WTC11 (cell line): ENCODE data around the gene CEP78. TPM values are rescaled to one million over a fixed set of nuclear protein-coding genes. Genes with fewer than 3 reads are reported as not detected.

Source experiments
- ATAC-seq: fragments of 200-7000 bp; cut with Tn5 transposase; 2 replicates; pipeline ENCODE4 v1.10.0; 2021; ENCODE audit warnings: mild to moderate bottlenecking, moderate library complexity
- CTCF ChIA-PET: fragments of 300-600 bp; sonication (Branson Sonifier 250); formaldehyde crosslinking; loops from one replicate; lab custom pipeline; 2021; ENCODE audit warnings: antibody characterized with exemption; lab: Charles Lee
- POLR2A ChIA-PET: fragments of 350-600 bp; sonication (Branson Sonifier 250); formaldehyde crosslinking; loops from one replicate; lab custom pipeline; 2021; ENCODE audit warnings: antibody characterized with exemption; lab: Charles Lee
- DNase-seq: peaks from one replicate; pipeline ENCODE4 v3.0.0; 2021; ENCODE audit warnings: low spot score
- H3K27ac Mint-ChIP-seq: 2 replicates; pipeline ENCODE4 v1.8.0; 2021; ENCODE audit warnings: mixed read lengths
- H3K27me3 Mint-ChIP-seq: 2 replicates; pipeline ENCODE4 v1.8.0; 2021; ENCODE audit warnings: low read depth, mild to moderate bottlenecking, moderate library complexity, mixed read lengths
- H3K36me3 Mint-ChIP-seq: 2 replicates; pipeline ENCODE4 v1.8.0; 2021; ENCODE audit warnings: mixed read lengths
- H3K4me1 Mint-ChIP-seq: 2 replicates; pipeline ENCODE4 v1.8.0; 2022; ENCODE audit warnings: mixed read lengths
- H3K4me3 Mint-ChIP-seq: 2 replicates; pipeline ENCODE4 v1.8.0; 2021; ENCODE audit warnings: mild to moderate bottlenecking, moderate library complexity, mixed read lengths
- H3K9me3 Mint-ChIP-seq: 2 replicates; pipeline ENCODE4 v1.8.0; 2021; ENCODE audit warnings: mixed read lengths
- GRHL2 ChIP-seq: fragments of 250-450 bp; sonication (Bioruptor Pico); IDR thresholded peaks from 2 replicates; pipeline ENCODE4 v1.8.0; 2022; ENCODE audit warnings: mild to moderate bottlenecking, moderate library complexity; ENCODE audit not compliant: insufficient replicate concordance, severe bottlenecking
- HMGA2 ChIP-seq: fragments of 250-450 bp; sonication (Bioruptor Pico); IDR thresholded peaks from 2 replicates; pipeline ENCODE4 v1.4.0; 2021; ENCODE audit warnings: mild to moderate bottlenecking, moderate library complexity
- JUN ChIP-seq: sonication (generic); formaldehyde crosslinking; IDR thresholded peaks from 2 replicates; pipeline ENCODE4 v1.8.0; 2023; ENCODE audit warnings: mild to moderate bottlenecking, missing genetic modification reagents
- MXD4 ChIP-seq: fragments of 250-450 bp; sonication (Bioruptor Pico); IDR thresholded peaks from 2 replicates; pipeline ENCODE4 v1.8.0; 2021; ENCODE audit warnings: mild to moderate bottlenecking, moderate library complexity, borderline replicate concordance
- NFATC4 ChIP-seq: fragments of 250-450 bp; sonication (Bioruptor Pico); IDR thresholded peaks from 2 replicates; pipeline ENCODE4 v1.9.0; 2021; ENCODE audit warnings: mild to moderate bottlenecking
- RELA ChIP-seq: sonication (generic); formaldehyde crosslinking; IDR thresholded peaks from 2 replicates; pipeline ENCODE4 v1.8.1; 2022; ENCODE audit warnings: missing genetic modification reagents, mild to moderate bottlenecking, borderline replicate concordance
- SMAD4 ChIP-seq: sonication (generic); formaldehyde crosslinking; IDR thresholded peaks from 2 replicates; pipeline ENCODE4 v1.8.0; 2022; ENCODE audit warnings: mild to moderate bottlenecking, missing genetic modification reagents
- TEAD4 ChIP-seq: sonication (generic); formaldehyde crosslinking; IDR thresholded peaks from 2 replicates; pipeline ENCODE4 v1.8.0; 2022; ENCODE audit warnings: mild to moderate bottlenecking, missing genetic modification reagents
- TP53 ChIP-seq: sonication (generic); formaldehyde crosslinking; IDR thresholded peaks from 2 replicates; pipeline ENCODE4 v1.8.1; 2023; ENCODE audit warnings: mild to moderate bottlenecking, missing genetic modification reagents
- ZNF121 ChIP-seq: sonication (generic); formaldehyde crosslinking; IDR thresholded peaks from 2 replicates; pipeline ENCODE4 v1.8.0; 2023; ENCODE audit warnings: missing genetic modification reagents
- ZNF138 ChIP-seq: sonication (generic); formaldehyde crosslinking; conservative IDR thresholded peaks from 2 replicates; pipeline ENCODE4 v1.8.1; 2022; ENCODE audit warnings: mild to moderate bottlenecking, moderate library complexity, missing genetic modification reagents
- ZNF396 ChIP-seq: fragments of 250-450 bp; sonication (Bioruptor Pico); IDR thresholded peaks from 2 replicates; pipeline ENCODE4 v1.8.0; 2021; ENCODE audit warnings: mild to moderate bottlenecking, moderate library complexity, borderline replicate concordance
- ZNF416 ChIP-seq: fragments of 250-450 bp; sonication (Bioruptor Pico); IDR thresholded peaks from 2 replicates; pipeline ENCODE4 v1.9.0; 2021; ENCODE audit warnings: mild to moderate bottlenecking, inconsistent platforms
- ZNF671 ChIP-seq: fragments of 250-450 bp; sonication (Bioruptor Pico); IDR thresholded peaks from 2 replicates; pipeline ENCODE4 v1.8.0; 2021; ENCODE audit warnings: mild to moderate bottlenecking
- total RNA-seq: library from RNA; stranded (reverse); gene quantifications from 3 replicates; pipeline ENCODE4 v1.2.3, GENCODE V29; 2021
- TF ChIP-seq, protein P1 (sequence below): sonication (generic); formaldehyde crosslinking; IDR thresholded peaks from 2 replicates; pipeline ENCODE4 v1.8.1; 2022; ENCODE audit warnings: missing genetic modification reagents, borderline replicate concordance
- TF ChIP-seq, protein P2 (sequence below): fragments of 250-450 bp; sonication (Bioruptor Pico); IDR thresholded peaks from 2 replicates; pipeline ENCODE4 v2.1.2; 2022; ENCODE audit warnings: mild to moderate bottlenecking, moderate library complexity
- TF ChIP-seq, protein P3 (sequence below): sonication (generic); formaldehyde crosslinking; IDR thresholded peaks from 2 replicates; pipeline ENCODE4 v1.8.0; 2022; ENCODE audit warnings: mild to moderate bottlenecking, missing genetic modification reagents
- TF ChIP-seq, protein P4 (sequence below): sonication (generic); formaldehyde crosslinking; conservative IDR thresholded peaks from 2 replicates; pipeline ENCODE4 v1.8.1; 2022; ENCODE audit warnings: mild to moderate bottlenecking, missing genetic modification reagents

The CEP78 gene
- total RNA-seq, 1 experiment from 2014 or later, result 42.0 TPM

DNA sequence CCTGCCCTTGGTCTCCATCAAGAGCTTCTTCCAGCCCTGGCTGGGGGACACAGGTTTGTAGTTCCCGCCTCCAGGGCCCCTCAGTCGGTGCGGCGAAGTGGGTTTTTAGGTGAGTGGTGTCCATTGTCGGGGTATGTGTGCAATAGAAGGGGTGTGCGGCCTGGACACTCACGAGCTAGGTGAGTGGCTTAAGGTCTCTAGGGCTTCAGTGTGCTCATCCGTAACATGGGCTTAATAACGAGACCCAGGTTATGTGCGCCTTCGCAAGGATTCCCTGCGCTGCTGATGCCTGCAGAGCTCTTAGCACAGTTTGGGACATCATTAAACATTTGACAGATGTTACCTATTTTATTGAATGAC lies 656 bp downstream of the CEP78 start:
- no peaks in the 10 kb centered on the region for H3K9me3 Mint-ChIP-seq
- CTCF ChIA-PET, result interaction anchor here (1.4 to 1.8 kb wide), 3 partner anchors 14 to 107 kb away, joined by 3 to 5 read pairs (median 4); partner anchors contain the start of gene PSAT1
- DNase-seq, result no peak
- POLR2A ChIA-PET, result interaction anchor here (0.7 to 2.0 kb wide), 4 partner anchors 20 to 715 kb away, joined by 3 to 15 read pairs (median 6); partner anchors contain the start of gene PSAT1
- peaks cover 16% of the 10 kb centered on the region for H3K36me3 Mint-ChIP-seq
- peaks cover 17% of the 10 kb centered on the region for H3K4me1 Mint-ChIP-seq
- ATAC-seq, result peak; percentile 1; the same call in 1 of the 2 replicates
- peak overlapping the region; percentile 14; the same call in 1 of the 2 replicates for H3K27ac Mint-ChIP-seq
- TF ChIP-seq HMGA2 (CRISPR knock-in tag) (no peak), ZNF138 (CRISPR knock-in tag) (no peak), SMAD4 (0 out of 2 replicates have a peak, but pooled peaks have one; percentile 3), ZNF416 (CRISPR knock-in tag) (no peak), JUN (0 out of 2 replicates have a peak, but pooled peaks have one; percentile 2), MXD4 (CRISPR knock-in tag) (no peak), GRHL2 (CRISPR knock-in tag) (no peak), RELA (no peak), ZNF671 (CRISPR knock-in tag) (no peak), TEAD4 (CRISPR knock-in tag) (no peak), ZNF396 (CRISPR knock-in tag) (no peak), NFATC4 (CRISPR knock-in tag) (no peak)
- TF ChIP-seq, protein P1, sequence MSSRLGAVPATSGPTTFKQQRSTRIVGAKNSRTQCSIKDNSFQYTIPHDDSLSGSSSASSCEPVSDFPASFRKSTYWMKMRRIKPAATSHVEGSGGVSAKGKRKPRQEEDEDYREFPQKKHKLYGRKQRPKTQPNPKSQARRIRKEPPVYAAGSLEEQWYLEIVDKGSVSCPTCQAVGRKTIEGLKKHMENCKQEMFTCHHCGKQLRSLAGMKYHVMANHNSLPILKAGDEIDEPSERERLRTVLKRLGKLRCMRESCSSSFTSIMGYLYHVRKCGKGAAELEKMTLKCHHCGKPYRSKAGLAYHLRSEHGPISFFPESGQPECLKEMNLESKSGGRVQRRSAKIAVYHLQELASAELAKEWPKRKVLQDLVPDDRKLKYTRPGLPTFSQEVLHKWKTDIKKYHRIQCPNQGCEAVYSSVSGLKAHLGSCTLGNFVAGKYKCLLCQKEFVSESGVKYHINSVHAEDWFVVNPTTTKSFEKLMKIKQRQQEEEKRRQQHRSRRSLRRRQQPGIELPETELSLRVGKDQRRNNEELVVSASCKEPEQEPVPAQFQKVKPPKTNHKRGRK (CRISPR knock-in tag), result no peak
- TF ChIP-seq, protein P2, sequence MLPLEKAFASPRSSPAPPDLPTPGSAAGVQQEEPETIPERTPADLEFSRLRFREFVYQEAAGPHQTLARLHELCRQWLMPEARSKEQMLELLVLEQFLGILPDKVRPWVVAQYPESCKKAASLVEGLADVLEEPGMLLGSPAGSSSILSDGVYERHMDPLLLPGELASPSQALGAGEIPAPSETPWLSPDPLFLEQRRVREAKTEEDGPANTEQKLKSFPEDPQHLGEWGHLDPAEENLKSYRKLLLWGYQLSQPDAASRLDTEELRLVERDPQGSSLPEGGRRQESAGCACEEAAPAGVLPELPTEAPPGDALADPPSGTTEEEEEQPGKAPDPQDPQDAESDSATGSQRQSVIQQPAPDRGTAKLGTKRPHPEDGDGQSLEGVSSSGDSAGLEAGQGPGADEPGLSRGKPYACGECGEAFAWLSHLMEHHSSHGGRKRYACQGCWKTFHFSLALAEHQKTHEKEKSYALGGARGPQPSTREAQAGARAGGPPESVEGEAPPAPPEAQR (CRISPR knock-in tag), result no peak
- TF ChIP-seq, protein P3, sequence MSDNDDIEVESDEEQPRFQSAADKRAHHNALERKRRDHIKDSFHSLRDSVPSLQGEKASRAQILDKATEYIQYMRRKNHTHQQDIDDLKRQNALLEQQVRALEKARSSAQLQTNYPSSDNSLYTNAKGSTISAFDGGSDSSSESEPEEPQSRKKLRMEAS (CRISPR knock-in tag), result no peak
- TF ChIP-seq, protein P4, sequence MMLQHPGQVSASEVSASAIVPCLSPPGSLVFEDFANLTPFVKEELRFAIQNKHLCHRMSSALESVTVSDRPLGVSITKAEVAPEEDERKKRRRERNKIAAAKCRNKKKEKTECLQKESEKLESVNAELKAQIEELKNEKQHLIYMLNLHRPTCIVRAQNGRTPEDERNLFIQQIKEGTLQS, result no peak
- H3K4me3 Mint-ChIP-seq, result no peak overlapping the region; the same call in 1 of the 2 replicates
- no peaks in the 10 kb centered on the region for H3K27me3 Mint-ChIP-seq

DNA sequence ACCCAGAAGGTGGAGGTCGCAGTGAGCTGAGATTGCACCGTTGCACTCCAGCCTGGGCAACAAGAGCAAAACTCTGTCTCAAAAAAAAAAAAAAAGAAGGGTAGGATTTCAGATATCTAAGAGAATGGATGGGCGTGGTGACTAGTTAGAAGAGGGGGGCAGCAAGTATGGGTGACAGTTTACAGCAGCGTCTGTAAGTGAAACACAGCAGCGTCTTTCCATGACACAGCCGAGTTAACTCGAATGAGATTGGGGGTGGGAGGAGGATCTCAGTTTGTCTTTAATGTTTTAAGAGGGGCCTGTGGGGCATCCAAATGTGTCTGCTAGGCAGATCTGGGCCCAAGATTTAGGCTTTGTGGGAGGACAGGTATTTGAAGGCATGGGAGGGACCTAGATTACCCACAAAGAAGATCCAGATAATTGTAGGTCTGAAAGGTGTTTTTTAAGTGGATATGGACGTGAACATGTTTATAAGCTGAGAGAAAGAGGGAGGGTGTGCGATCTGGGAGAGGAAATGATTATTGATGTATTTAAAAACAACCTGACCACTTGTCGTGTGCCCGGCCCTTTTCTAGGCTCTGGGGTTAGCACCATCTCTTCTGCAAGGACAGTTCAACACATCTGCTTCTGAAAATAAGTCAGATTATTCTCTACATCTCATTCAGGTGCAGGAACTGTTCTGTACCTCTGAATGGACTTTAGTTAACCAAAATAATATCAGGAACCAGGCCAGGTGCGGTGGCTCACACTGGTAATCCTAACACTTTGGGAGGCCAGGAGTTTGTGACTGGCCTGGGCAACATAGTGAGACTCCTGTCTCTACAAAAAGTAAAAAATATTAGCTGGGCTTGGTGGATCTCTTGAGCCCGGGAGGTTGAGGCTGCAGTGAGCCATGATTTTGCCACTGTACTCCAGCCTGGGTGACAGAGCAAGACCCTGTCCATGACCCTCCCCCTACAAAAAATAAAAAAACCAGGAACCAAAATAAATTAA lies 2.5 kb downstream of the CEP78 start:
- Mint-ChIP-seq H3K36me3 (peaks cover 26% of the 10 kb centered on the region), H3K9me3 (no peaks in the 10 kb centered on the region), H3K27me3 (no peaks in the 10 kb centered on the region), H3K4me3 (no peak overlapping the region; the same call in 1 of the 2 replicates), H3K4me1 (peaks cover 17% of the 10 kb centered on the region), H3K27ac (no peak overlapping the region)
- DNase-seq (no peak), ATAC-seq (no peak)
- TF ChIP-seq ZNF121 (CRISPR knock-in tag) (0 out of 2 replicates have a peak, but pooled peaks have one; percentile 45), TP53 (CRISPR knock-in tag) (no peak)
- ChIA-PET CTCF (interaction anchor here (1.2 kb wide), 1 partner anchor 108 kb away, joined by 4 read pairs; no protein-coding TSS in a partner anchor), POLR2A (interaction anchor here (0.7 to 1.1 kb wide), 2 partner anchors 58 to 72 kb away, joined by 3 to 6 read pairs; partner anchors contain the start of gene PSAT1)
